ENCODE results near the gene ACKR1. TPM values are rescaled to one million over a fixed set of nuclear protein-coding genes. Genes with fewer than 3 reads are reported as not detected.

Gene ACKR1
- total RNA-seq, 1 donor from 2014 or later, result 8.5 TPM

DNA sequence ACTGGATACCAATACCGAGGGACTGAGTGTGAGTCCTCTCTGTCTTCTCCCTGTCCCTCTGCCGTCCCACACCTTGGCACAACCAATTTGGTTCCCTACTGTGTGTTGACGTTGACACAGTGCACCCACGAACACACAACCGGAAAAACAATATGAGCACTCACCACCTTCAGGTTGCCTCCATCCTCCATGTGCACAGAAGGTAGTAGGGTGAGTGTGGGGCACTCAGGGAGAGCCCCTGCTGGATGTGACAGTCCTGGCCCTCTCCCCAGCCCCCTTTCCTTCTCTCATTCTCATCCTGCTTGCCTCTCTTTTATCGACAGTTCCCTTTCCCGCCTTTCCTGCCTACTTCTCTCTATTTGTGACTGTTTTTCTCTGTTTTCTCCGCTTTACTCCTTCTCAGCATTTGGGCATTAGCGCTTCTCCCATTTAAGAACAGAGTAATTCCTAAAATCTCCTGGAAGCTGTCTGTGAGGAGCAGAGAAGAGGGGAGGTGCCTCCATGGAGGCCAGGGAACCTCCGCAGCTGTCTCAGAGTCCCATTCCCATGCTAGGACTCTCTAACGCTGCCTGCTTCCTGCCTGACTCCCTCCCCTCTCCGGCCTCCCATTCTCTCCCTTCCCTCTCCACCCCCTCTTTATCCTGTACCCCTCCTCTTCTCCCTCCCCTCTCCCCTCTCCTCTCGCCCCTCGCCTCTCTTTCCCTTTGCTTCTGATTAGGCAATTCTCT is 16.9 kb upstream of the ACKR1 start:
- DNase-seq, result no peak

DNA sequence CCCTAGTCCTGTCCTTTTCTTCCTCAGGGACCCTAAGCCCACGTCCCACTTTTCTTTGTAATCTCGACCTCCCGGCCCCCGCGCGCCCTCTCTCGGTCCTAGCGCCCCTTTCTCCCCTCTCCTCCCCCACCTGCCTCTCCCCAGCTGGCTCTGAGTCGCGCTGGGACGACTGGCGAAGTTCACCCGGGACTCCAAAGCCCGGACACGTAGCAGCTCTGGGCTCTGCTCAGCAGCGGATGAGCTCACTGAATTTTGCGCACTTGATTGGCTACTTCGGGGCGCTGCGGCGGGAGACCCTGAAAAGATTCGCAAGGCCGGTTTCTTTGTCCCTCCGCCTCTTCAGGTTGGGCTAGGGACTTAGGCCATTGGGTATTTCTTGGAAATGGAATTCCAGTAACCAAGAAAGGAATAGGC is 16.3 kb upstream of the ACKR1 start:
- DNase-seq, result peak; percentile 16

GRCh38 chr1:159190441-159190840 is 14.2 kb upstream of the ACKR1 start:
- no peak for DNase-seq

DNA sequence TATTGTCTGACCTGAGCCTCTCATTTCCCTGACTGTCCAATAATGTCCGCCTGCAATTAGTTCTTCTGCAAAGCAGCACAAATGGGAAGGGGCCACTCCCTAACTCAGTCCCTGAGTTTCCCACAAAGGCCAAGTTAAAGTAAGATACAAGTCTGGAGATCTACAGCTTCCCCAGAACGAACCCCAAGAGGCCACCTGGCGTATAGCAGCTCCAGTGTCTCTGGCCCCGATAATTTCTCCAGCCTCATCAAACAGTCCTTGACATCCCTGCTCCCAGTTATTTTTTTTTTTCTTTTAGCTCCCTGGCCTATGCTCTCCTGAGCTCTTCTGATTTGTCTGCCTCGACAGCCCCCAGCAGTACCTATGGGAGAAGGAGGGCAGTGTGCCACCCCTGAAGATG is 8.1 kb upstream of the ACKR1 start:
- no peak for DNase-seq

DNA sequence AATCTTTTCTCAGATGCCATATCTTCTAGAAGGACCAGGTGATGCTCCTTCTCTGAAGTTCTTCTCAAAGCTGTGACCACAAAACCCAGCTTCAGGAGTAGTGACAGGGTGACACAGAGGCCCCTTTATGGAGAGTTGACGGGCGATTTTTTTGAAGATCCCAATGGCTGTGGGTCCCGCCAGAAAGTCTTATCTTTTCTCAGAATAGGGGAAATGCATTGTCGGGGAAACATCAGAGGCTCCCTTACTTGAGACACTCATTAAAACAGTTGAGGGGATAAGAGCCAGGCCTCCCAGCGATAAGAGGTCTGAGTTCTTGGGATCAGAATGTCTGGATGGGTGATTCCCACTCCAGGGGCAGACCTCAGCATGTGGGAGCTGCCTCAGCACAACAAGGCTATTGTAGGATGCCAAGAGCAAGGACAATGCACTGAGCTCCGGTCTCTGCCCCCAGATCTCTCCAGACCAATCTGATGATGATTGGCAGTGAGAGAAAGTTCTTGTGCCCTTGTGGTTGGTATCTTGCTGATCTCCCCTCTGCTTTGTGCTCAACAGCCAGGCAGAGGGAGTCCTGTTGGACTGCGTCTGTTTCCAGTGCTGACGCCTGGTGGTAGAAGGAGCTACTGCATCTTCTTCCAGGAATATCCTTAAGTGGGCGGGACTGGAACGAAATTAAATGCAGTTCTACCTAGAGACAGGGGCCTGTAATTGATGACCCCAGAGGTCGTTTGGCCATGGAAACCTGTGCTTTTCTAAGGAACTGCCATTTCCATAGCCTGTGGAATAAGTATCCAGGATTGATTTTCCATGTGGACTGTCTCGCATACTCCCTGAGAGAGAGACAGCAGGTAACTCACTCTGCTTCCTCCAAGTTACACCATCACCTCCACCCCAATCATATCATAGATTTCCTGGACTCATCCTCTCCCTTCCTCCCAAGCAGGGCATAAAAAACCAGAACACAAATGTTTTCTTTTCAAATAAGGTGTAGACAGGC is 6.8 kb upstream of the ACKR1 start:
- peak; percentile 49 for DNase-seq

GRCh38 chr1:159199901-159200300 is 4.8 kb upstream of the ACKR1 start:
- no peak for DNase-seq

DNA sequence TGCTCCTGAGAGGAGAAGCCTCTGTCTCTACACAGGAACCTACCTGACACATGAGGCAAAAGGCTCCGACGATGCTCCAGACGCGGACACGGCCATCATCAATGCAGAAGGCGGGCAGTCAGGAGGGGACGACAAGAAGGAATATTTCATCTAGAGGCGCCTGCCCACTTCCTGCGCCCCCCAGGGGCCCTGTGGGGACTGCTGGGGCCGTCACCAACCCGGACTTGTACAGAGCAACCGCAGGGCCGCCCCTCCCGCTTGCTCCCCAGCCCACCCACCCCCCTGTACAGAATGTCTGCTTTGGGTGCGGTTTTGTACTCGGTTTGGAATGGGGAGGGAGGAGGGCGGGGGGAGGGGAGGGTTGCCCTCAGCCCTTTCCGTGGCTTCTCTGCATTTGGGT is 3.9 kb upstream of the ACKR1 start:
- no peak for DNase-seq

GRCh38 chr1:159201642-159202041 is 3.0 kb upstream of the ACKR1 start:
- no peak for DNase-seq

- DNase-seq, result no peak
These were observed 1.1 kb upstream of the ACKR1 start for GRCh38 chr1:159203610-159204009.

- no peak for DNase-seq
These were observed 550 bp downstream of the ACKR1 start for GRCh38 chr1:159205225-159205624.

DNA sequence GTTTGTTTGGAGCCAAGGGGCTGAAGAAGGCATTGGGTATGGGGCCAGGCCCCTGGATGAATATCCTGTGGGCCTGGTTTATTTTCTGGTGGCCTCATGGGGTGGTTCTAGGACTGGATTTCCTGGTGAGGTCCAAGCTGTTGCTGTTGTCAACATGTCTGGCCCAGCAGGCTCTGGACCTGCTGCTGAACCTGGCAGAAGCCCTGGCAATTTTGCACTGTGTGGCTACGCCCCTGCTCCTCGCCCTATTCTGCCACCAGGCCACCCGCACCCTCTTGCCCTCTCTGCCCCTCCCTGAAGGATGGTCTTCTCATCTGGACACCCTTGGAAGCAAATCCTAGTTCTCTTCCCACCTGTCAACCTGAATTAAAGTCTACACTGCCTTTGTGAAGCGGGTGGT is 1.4 kb downstream of the ACKR1 start:
- DNase-seq, result no peak

DNA sequence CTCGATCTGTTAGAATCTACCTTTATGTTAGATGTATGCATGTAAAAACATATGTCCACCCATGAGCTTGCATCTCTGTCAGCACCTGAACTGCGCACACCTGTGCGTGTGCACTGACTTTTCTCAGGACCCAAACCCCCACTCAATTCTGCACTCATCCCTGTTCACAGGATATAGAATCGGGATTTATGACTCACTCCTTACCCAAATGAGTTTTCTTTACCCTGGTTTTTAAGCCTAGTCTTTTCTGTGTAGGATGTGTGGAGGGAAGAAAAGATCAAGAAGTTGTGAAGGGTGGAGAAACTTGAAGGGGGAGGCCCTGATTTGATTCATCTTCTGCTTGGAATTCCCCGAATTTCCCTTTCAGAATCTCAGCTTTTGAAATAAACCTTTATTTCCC is 2.4 kb downstream of the ACKR1 start:
- no peak for DNase-seq

DNA sequence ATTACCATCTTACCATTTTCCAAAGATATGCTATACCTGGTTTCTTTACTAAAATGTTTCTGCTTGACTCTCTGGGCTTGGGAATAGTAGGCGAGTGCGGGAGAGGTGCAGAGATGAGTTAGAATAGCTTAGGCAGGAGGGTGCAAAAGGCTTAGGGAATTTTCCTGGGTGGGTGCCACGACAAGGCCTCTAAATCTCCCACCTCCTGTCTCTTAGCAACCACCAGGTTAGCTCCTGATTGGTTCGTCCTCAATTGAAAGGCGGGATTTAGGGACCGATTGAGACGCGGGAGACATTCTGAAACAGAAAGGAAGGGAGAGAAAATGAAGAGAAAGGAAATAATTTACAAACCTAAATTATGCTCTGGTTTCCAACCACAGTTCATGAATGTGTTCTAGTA is 3.1 kb downstream of the ACKR1 start:
- no peak for DNase-seq

GRCh38 chr1:159208175-159208825 is 3.6 kb downstream of the ACKR1 start:
- no peak for DNase-seq

DNA sequence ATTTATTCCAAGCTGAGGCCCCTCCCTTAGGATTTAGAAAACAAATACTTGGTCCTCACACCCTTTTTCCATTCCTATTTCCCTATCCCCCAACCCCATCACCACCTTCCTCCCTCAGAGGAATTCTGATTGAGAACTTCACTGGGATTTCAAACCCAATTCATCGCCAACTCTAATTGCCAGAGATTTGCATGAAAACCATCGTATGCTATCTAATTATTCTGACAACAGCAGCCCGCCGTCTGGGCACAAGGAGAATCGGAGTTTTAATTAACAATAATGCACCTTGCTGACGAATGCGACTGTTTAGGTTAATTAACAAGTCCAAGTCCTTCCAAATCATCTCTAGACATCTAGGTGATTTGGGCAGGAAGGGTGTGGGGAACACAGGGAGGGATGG is 4.4 kb downstream of the ACKR1 start:
- DNase-seq, result no peak

DNA sequence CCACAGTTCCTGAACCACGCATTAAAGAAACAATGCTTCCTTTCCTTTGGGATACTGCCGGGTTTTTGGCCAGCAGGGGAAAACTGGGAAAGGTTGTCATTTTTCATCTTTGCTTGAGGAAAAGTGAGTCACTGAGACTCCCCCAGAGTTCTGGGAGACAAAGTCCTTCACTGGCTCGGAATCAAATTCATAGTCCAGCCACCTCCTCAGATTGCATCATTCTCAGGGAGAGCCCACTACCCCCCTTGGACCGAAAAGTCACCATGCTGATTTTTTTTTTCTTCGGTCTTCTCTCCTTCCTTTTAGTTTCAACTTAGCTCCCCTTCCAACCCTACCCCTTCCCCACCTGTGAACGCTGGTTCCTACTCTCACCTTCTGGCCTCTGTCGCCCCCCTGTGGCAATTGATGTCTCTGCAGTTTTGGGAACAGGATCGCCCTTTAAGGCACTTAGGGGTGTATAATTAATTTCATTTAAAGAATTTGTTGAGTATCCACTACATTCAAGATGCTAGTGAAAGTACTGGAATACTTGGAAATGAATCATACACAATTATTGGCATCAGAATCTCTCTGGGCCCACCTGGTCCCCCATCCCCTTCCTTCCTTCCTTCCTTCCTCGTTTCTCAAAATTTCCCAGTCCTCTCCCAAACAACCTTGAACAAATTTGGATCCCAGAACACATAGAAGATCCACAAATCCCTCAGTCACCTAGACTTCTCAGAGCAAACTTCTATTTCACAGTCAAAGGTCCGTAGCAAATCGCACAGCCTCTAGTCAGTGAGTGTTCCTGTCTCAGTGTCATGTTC is 6.9 kb downstream of the ACKR1 start:
- no peak for DNase-seq

DNA sequence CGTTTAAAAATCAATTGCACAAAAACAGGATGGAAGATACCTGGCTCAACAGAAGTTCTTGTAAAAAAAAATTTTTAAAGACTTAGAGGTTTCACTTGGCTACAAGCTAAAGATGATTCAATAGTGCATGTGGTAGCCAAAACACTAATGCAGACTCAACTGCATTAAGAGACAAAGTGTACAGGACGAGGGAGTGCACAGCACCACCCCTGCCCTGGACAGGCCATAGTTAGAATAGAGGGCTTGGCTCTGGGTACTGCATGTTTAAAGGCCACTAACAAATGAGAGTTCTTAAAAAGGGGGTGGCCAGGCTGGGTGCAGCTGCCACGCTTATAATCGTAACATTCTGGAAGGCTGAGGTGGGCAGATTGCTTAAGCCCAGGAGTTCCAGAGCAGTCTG is 7.9 kb downstream of the ACKR1 start:
- DNase-seq, result no peak

GRCh38 chr1:159214149-159214760 is 9.6 kb downstream of the ACKR1 start:
- DNase-seq, result no peak

DNA sequence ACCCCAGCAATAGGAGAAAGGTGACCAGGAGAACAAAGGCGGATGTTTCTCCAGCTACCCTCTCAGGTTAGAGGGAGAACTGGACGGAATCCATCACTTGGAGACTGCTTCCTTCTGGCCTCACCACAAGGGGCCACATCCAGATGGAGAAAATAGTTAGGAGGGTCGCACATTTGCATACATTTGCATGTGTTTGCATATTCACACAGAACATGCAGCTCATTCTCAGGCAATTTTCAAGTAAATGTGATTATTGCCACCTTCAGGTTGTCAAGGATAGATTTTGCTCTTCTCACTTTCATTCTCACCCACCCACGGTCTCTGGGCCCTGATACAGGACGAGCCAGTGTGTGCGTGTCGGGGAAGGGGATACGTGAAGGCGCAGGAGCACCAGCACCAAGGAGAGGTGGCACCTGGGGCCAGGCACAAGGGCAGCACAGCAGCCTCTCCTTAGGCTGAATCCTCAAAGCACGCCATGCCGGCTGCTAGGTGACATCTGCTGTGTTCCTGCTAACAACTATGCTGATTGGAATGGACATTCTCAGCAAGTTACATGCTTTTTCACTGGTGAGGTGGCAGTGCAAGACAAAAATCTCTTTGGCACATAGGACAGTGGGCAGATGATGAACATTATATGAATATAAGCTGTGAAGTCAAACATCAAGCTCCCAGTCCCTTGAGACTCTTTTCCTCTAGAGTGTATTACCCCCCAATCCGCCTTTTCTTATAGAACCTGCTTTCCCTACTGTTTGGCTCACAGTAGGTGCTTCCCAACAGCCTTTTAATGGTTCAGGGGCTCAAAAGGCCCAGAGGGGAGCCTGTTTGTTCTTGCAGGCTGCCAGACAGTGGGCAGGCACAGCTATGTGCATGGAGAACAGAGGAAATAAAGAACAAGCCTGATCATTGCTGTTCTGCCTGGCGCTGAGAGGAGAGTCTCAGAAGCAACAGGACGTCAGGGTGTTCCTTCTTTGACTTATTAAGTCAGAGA is 14.3 kb downstream of the ACKR1 start:
- DNase-seq, result no peak
